ENCODE measurements around the gene CHML. TPM values are rescaled to one million over a fixed set of nuclear protein-coding genes. Genes with fewer than 3 reads are reported as not detected.

Gene CHML
- total and polyA plus RNA-seq, 2 experiments from 2014 or later = 19.9 to 66.8 TPM

- Histone ChIP-seq H3K27ac (ENCODE audit: low read depth) (no peak overlapping the region), H3K36me3 (ENCODE audit: insufficient read depth) (no peaks in the 10 kb centered on the region), H3F3A (replicated peaks; ENCODE audit: low read depth) (no peaks in the 10 kb centered on the region), H2AFZ (no peak overlapping the region), H3K4me2 (no peak overlapping the region), H3K79me2 (replicated peaks; ENCODE audit: insufficient read depth) (no peaks in the 10 kb centered on the region), H4K20me1 (replicated peaks; ENCODE audit: insufficient read depth) (no peaks in the 10 kb centered on the region), H3K9me2 (ENCODE audit: insufficient read depth) (no peaks in the 10 kb centered on the region), H3K4me3 (no peak overlapping the region), H3K4me1 (ENCODE audit: insufficient read depth) (no peaks in the 10 kb centered on the region), H3K27me3 (ENCODE audit: insufficient read depth) (no peaks in the 10 kb centered on the region)
- Mint-ChIP-seq H3K4me1 (no peaks in the 10 kb centered on the region), H3K4me3 (no peak overlapping the region), H3K27me3 (ENCODE audit: insufficient read depth, low read depth, poor library complexity) (peaks cover 4% of the 10 kb centered on the region), H3K27ac (no peak overlapping the region), H3K36me3 (ENCODE audit: low read depth) (no peaks in the 10 kb centered on the region), H3K9me3 (no peaks in the 10 kb centered on the region)
- DNase-seq (ENCODE audit: low spot score) (no peak), ATAC-seq (no peak)
- TF ChIP-seq NANOG (IDR thresholded peaks at IDR 0.05; ENCODE audit: borderline replicate concordance) (no peak), JUNB (IDR thresholded peaks at IDR 0.05; ENCODE audit: unreplicated experiment) (no peak), CTCF (conservative IDR thresholded peaks at IDR 0.05; ENCODE audit: low read depth in 2 of 2) (no peak), EZH2phosphoT487 (IDR thresholded peaks at IDR 0.05; ENCODE audit: unreplicated experiment) (no peak), CREB1 (CRISPR knock-in tag; IDR thresholded peaks at IDR 0.05; ENCODE audit: low read depth) (no peak), ZNF114 (CRISPR knock-in tag; IDR thresholded peaks at IDR 0.05) (no peak), ZNF462 (CRISPR knock-in tag; IDR thresholded peaks at IDR 0.05) (no peak)
- TF ChIP-seq, protein P1, sequence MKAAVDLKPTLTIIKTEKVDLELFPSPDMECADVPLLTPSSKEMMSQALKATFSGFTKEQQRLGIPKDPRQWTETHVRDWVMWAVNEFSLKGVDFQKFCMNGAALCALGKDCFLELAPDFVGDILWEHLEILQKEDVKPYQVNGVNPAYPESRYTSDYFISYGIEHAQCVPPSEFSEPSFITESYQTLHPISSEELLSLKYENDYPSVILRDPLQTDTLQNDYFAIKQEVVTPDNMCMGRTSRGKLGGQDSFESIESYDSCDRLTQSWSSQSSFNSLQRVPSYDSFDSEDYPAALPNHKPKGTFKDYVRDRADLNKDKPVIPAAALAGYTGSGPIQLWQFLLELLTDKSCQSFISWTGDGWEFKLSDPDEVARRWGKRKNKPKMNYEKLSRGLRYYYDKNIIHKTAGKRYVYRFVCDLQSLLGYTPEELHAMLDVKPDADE (IDR thresholded peaks at IDR 0.05) = no peak
- TF ChIP-seq, protein P2, sequence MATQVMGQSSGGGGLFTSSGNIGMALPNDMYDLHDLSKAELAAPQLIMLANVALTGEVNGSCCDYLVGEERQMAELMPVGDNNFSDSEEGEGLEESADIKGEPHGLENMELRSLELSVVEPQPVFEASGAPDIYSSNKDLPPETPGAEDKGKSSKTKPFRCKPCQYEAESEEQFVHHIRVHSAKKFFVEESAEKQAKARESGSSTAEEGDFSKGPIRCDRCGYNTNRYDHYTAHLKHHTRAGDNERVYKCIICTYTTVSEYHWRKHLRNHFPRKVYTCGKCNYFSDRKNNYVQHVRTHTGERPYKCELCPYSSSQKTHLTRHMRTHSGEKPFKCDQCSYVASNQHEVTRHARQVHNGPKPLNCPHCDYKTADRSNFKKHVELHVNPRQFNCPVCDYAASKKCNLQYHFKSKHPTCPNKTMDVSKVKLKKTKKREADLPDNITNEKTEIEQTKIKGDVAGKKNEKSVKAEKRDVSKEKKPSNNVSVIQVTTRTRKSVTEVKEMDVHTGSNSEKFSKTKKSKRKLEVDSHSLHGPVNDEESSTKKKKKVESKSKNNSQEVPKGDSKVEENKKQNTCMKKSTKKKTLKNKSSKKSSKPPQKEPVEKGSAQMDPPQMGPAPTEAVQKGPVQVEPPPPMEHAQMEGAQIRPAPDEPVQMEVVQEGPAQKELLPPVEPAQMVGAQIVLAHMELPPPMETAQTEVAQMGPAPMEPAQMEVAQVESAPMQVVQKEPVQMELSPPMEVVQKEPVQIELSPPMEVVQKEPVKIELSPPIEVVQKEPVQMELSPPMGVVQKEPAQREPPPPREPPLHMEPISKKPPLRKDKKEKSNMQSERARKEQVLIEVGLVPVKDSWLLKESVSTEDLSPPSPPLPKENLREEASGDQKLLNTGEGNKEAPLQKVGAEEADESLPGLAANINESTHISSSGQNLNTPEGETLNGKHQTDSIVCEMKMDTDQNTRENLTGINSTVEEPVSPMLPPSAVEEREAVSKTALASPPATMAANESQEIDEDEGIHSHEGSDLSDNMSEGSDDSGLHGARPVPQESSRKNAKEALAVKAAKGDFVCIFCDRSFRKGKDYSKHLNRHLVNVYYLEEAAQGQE (IDR thresholded peaks at IDR 0.05; ENCODE audit: unreplicated experiment) = no peak
These were observed 25.6 kb downstream of the CHML start for GRCh38 chr1:241614572-241614971.

Measured in GM23338 (cell line).